Body of pancreas (tissue), 4 donors: ENCODE data around the gene PTPRZ1. TPM values are rescaled to one million over a fixed set of nuclear protein-coding genes. Genes with fewer than 3 reads are reported as not detected.

ENCODE experiments used
- ATAC-seq: fragments of 150-250 bp; one replicate; pipeline ENCODE4 v1.9.1; 2016
- DNase-seq, 4 donors: peaks; one replicate each; pipeline ENCODE4 v3.0.0-alpha.2; 2019
- H3K27ac ChIP-seq, 4 donors: fragments of 200-600 bp; sonication (generic); 1 replicate in 3 of 4; 2 replicates in 1 of 4; pipeline versions ENCODE4 v1.5.1 to v1.6.1; 2016 to 2019; ENCODE audit warnings: mild to moderate bottlenecking in 1 of 4, mixed read lengths in 1 of 4, moderate library complexity in 1 of 4
- H3K27me3 ChIP-seq, 2 donors: fragments of 200-600 bp; sonication (generic); one replicate each; pipeline ENCODE4 v1.6.0; 2016; ENCODE audit warnings: mild to moderate bottlenecking in 1 of 2
- H3K36me3 ChIP-seq, 2 donors: fragments of 200-600 bp; sonication (generic); replicated peaks in 1 of 2; 2 replicates each; pipeline ENCODE4 v1.5.1; 2016; ENCODE audit warnings: low read depth in 2 of 2; ENCODE audit not compliant: insufficient read depth in 1 of 2
- H3K4me1 ChIP-seq: fragments of 200-600 bp; sonication (generic); one replicate; pipeline ENCODE4 v1.6.0; 2016
- H3K4me3 ChIP-seq, 2 donors: fragments of 200-600 bp; sonication (generic); 1 replicate in 1 of 2; 2 replicates in 1 of 2; pipeline ENCODE4 v1.5.1; 2016 to 2019
- H3K9me3 ChIP-seq, 3 donors: fragments of 200-600 bp; sonication (generic); 1 replicate in 2 of 3; 2 replicates in 1 of 3; pipeline ENCODE4 v1.5.1; 2016
- POLR2A ChIP-seq, 3 donors: fragments of 450-650 bp; IDR thresholded peaks; one replicate each; pipeline ENCODE4 v1.6.1; 2016; ENCODE audit warnings: antibody characterized with exemption in 3 of 3, mild to moderate bottlenecking in 2 of 3
- WGBS, 2 donors: methylation state at CpG; one replicate each; pipeline ENCODE4 v1.1.5; 2017; 5-methylcytosine and 5-hydroxymethylcytosine counted together
- intact Hi-C: fragments of 100-400 bp; cut with DNase I; formaldehyde crosslinking; loops from one replicate; pipeline ENCODE4 v1.15.1; 2023
- total RNA-seq, 2 donors: library from RNA; depleted of rRNA; stranded (reverse); fragments of >200 nt; gene quantifications; one replicate each; pipeline ENCODE4 v1.1.0, GENCODE V29; 2016
- TF ChIP-seq, protein P1 (sequence below), 7 experiments: fragments of 450-650 bp in 4 of 7; fragments of 200-600 bp in 3 of 7; sonication (generic) in 3 of 7; IDR thresholded peaks; one replicate each; pipeline ENCODE4 v1.5.1; 2016 to 2019; ENCODE audit warnings: antibody characterized with exemption in 7 of 7

PTPRZ1 gene
- total RNA-seq, 2 donors from 2014 or later, result 1.6 to 18.5 TPM

DNA sequence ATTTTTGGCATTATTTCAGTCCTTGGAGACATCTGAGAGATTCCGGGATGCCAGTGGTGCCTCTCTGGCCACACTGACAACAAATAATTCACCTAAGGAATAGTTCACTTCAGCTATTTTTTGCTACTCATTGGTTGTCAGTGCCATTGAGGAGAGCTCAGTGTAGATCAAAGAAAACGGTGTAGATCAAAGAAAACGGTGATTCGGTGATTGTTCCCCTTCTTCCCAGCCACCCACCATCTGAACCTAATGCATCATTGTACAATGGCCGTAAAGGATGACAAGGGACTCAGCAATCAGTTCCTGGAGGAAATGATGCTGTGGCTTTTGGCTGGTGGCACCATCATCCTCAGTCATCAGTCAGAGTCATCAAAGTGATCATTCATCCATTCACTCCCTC is 80.6 kb downstream of the PTPRZ1 start:
- ATAC-seq (no peak), DNase-seq (no peak)
- Histone ChIP-seq H3K9me3 (no peaks in the 10 kb centered on the region), H3K27ac (no peak overlapping the region), H3K36me3 (no peaks in the 10 kb centered on the region), H3K4me1 (no peaks in the 10 kb centered on the region), H3K27me3 (no peaks in the 10 kb centered on the region), H3K4me3 (no peak overlapping the region)
- TF ChIP-seq POLR2A (IDR thresholded peaks at IDR 0.05), result no peak
- TF ChIP-seq, protein P1, sequence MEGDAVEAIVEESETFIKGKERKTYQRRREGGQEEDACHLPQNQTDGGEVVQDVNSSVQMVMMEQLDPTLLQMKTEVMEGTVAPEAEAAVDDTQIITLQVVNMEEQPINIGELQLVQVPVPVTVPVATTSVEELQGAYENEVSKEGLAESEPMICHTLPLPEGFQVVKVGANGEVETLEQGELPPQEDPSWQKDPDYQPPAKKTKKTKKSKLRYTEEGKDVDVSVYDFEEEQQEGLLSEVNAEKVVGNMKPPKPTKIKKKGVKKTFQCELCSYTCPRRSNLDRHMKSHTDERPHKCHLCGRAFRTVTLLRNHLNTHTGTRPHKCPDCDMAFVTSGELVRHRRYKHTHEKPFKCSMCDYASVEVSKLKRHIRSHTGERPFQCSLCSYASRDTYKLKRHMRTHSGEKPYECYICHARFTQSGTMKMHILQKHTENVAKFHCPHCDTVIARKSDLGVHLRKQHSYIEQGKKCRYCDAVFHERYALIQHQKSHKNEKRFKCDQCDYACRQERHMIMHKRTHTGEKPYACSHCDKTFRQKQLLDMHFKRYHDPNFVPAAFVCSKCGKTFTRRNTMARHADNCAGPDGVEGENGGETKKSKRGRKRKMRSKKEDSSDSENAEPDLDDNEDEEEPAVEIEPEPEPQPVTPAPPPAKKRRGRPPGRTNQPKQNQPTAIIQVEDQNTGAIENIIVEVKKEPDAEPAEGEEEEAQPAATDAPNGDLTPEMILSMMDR (IDR thresholded peaks at IDR 0.05), result no peak
- 77 to 78% methylated on average over 5 of the region's 5 CpGs for WGBS, 2 donors
- intact Hi-C loops, result no loop called here

DNA sequence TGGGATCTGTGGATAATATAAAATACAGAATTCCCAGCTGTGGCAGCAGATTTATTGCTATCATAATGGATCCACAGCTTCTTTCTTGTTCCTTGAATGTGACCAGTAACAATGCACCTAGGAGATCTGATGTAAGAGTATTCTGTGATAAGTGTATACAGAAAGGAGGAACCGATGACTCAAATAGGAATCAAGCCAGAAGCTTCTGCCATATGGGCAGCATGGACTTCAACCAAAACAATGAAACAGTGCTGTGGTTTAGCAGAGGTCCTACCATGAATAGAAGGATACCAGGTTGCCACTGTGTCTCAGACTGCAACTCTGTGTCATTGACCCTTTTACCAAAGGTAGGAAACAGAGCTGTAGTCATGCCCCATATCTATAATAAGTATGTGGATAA is 81.8 kb downstream of the PTPRZ1 start:
- no peak for TF ChIP-seq POLR2A (IDR thresholded peaks at IDR 0.05)
- TF ChIP-seq, protein P1 (IDR thresholded peaks at IDR 0.05), result no peak
- Histone ChIP-seq H3K27me3 (no peaks in the 10 kb centered on the region), H3K9me3 (no peaks in the 10 kb centered on the region), H3K36me3 (no peaks in the 10 kb centered on the region), H3K4me1 (no peaks in the 10 kb centered on the region), H3K4me3 (no peak overlapping the region), H3K27ac (no peak overlapping the region)
- DNase-seq (no peak), ATAC-seq (no peak)
- 86 to 89% methylated on average over 1 of the region's 1 CpG for WGBS, 2 donors
- intact Hi-C loops, result no loop called here

DNA sequence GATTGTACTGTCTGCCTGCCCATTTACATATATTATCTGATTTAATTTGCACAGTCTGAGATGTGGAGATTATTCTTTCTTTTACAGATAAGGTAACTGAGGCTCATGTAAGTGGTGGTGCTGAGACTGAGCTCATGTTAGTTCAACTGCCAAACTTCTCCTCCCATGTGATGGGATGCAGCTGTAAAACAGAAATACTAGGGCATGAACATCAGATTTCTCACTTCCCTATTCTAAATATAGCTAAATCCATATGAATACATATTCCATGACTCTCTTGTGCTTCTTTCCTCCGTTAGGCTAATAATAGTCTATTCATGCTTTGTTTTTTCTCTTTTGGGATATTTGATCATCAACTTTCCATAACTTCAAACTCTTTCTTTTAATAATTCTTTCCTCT is 84.7 kb downstream of the PTPRZ1 start:
- intact Hi-C loops, result no loop called here
- WGBS, 2 donors, result 50 to 75% methylated on average over 1 of the region's 1 CpG
- no peak for ATAC-seq

DNA sequence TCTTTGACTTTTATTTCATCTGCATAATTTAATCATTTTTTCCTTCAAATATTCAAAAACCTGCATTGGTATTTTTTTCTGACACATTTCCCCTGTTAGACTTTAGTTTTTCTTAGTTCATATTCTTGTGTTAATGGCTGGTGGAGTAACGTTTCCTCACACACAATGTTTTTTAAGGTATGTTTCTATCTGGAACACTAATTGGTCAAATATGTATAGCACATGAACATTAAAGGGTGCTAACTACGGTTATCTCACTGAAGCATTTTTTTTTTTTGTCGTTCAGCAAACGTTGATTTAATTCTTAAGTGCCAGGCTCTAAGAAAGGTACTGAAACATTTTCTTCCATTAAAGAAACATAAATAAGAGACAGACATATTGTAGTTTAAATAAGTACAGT is 87.7 kb downstream of the PTPRZ1 start:
- 40 to 54% methylated on average over 4 of the region's 4 CpGs for WGBS, 2 donors
- no peak for ATAC-seq
- no peaks in the 10 kb centered on the region for H3K9me3 ChIP-seq
- no peak overlapping the region for H3K27ac ChIP-seq
- H3K4me1 ChIP-seq, result no peaks in the 10 kb centered on the region
- TF ChIP-seq, protein P1 (IDR thresholded peaks at IDR 0.05), result no peak
- TF ChIP-seq POLR2A (IDR thresholded peaks at IDR 0.05), result no peak
- no peaks in the 10 kb centered on the region for H3K27me3 ChIP-seq
- intact Hi-C loops, result no loop called here
- no peak for DNase-seq
- H3K4me3 ChIP-seq, result no peak overlapping the region
- H3K36me3 ChIP-seq, result no peaks in the 10 kb centered on the region

More for the DNA sequence above, 84.7 kb downstream of the PTPRZ1 start:
- DNase-seq, result no peak
- H3K27ac ChIP-seq, result no peak overlapping the region
- H3K36me3 ChIP-seq, result no peaks in the 10 kb centered on the region
- TF ChIP-seq, protein P1 (IDR thresholded peaks at IDR 0.05), result no peak
- TF ChIP-seq POLR2A (IDR thresholded peaks at IDR 0.05), result no peak
- H3K4me1 ChIP-seq, result no peaks in the 10 kb centered on the region
- H3K9me3 ChIP-seq, result no peaks in the 10 kb centered on the region
- no peak overlapping the region for H3K4me3 ChIP-seq
- H3K27me3 ChIP-seq, result no peaks in the 10 kb centered on the region

DNA sequence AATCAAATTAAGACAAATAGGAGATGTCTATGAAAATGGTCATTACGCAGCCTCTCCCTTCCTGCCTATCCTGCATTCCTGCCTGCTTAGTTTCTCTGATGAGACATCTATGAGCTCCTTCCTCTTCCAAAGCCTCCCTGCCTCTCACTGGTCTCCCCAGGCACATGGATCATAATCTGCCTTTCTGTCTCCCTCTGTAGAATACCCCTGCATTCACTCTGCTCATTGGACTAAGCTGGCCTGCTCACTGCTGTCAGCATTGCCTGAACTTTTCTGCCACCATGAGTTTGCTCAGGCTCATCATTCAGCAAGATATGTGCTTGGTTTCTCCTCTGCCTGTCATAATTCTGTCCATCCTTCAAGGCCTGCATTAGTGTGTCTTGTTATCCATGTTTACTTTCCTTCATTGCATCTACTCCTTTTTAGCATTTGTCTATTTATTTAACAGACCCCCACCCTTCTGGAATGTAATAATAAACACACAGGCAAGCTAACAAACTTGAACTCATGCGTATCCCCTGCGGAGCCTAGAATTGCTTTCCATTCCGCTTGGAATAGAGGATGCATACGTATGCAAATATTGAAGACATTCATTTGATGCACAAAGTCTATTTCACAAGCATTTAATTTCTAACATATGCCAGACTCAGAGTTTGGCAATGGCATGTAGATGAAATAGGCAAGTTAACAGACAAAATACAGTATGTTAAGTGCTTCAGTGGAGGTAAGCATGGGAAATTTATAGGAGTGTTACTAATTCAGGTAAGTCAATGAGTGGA is 88.3 kb downstream of the PTPRZ1 start:
- Histone ChIP-seq H3K36me3 (no peaks in the 10 kb centered on the region), H3K4me3 (no peak overlapping the region), H3K27ac (no peak overlapping the region), H3K4me1 (no peaks in the 10 kb centered on the region), H3K27me3 (no peaks in the 10 kb centered on the region), H3K9me3 (no peaks in the 10 kb centered on the region)
- TF ChIP-seq POLR2A (IDR thresholded peaks at IDR 0.05), result no peak
- TF ChIP-seq, protein P1 (IDR thresholded peaks at IDR 0.05), result no peak
- DNase-seq (no peak), ATAC-seq (no peak)
- intact Hi-C loops, result no loop called here
- WGBS, 2 donors, result 79 to 83% methylated on average over 5 of the region's 5 CpGs
